Measurements from ENCODE around the gene E2F4.

- TF ChIP-seq, protein P1, sequence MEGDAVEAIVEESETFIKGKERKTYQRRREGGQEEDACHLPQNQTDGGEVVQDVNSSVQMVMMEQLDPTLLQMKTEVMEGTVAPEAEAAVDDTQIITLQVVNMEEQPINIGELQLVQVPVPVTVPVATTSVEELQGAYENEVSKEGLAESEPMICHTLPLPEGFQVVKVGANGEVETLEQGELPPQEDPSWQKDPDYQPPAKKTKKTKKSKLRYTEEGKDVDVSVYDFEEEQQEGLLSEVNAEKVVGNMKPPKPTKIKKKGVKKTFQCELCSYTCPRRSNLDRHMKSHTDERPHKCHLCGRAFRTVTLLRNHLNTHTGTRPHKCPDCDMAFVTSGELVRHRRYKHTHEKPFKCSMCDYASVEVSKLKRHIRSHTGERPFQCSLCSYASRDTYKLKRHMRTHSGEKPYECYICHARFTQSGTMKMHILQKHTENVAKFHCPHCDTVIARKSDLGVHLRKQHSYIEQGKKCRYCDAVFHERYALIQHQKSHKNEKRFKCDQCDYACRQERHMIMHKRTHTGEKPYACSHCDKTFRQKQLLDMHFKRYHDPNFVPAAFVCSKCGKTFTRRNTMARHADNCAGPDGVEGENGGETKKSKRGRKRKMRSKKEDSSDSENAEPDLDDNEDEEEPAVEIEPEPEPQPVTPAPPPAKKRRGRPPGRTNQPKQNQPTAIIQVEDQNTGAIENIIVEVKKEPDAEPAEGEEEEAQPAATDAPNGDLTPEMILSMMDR (optimal IDR thresholded peaks at IDR 0.05 in 1 of 3, IDR thresholded peaks at IDR 0.05 in 1 of 3, conservative IDR thresholded peaks at IDR 0.05 in 1 of 3; ENCODE audit: extremely low read depth in 1 of 3, insufficient read depth in 2 of 3, low read length in 3 of 3) = no peak
- no peak for TF ChIP-seq EZH2 (IDR thresholded peaks at IDR 0.05; ENCODE audit: low read length)
Observed at GRCh38 chr16:67190448-67191399, 1.2 kb upstream of the E2F4 start.
